NOMO-1 treated with DMSO at 0.1 percent for 48 hours (cell line): ENCODE results near the gene CPEB4.
A peak's percentile ranks its signal among the peaks of the same experiment; 100 is the strongest.

Experiments used
- DNase-seq: peaks from one replicate; lab custom pipeline; 2025; ENCODE audit not compliant: unreplicated experiment; lab: John Stamatoyannopoulos, UW

The CPEB4 gene

GRCh38 chr5:173911623-173912022 is 23.5 kb downstream of the CPEB4 start:
- no peak for DNase-seq

- DNase-seq: peak; percentile 76
These were observed 25.7 kb downstream of the CPEB4 start for GRCh38 chr5:173913686-173914321.

- DNase-seq: no peak
These were observed 27.3 kb downstream of the CPEB4 start for GRCh38 chr5:173915310-173916014.

- no peak for DNase-seq
These were observed 28.1 kb downstream of the CPEB4 start for GRCh38 chr5:173916233-173916632.

GRCh38 chr5:173917788-173918786 is 29.9 kb downstream of the CPEB4 start:
- peak; percentile 85 for DNase-seq

- DNase-seq: no peak
These were observed 31.3 kb downstream of the CPEB4 start for GRCh38 chr5:173919443-173919842.

GRCh38 chr5:173920024-173920753 is 32.0 kb downstream of the CPEB4 start:
- peak; percentile 76 for DNase-seq

- peak; percentile 59 for DNase-seq
These were observed 32.9 kb downstream of the CPEB4 start for GRCh38 chr5:173920866-173921555.

GRCh38 chr5:173922527-173922926 is 34.4 kb downstream of the CPEB4 start:
- no peak for DNase-seq

GRCh38 chr5:173923218-173924095 is 35.3 kb downstream of the CPEB4 start:
- DNase-seq: no peak

GRCh38 chr5:173924899-173925298 is 36.8 kb downstream of the CPEB4 start:
- no peak for DNase-seq

GRCh38 chr5:173925449-173926071 is 37.4 kb downstream of the CPEB4 start:
- peak; percentile 30 for DNase-seq

- no peak for DNase-seq
These were observed 38.2 kb downstream of the CPEB4 start for GRCh38 chr5:173926359-173926758.

- peak; percentile 25 for DNase-seq
These were observed 40.9 kb downstream of the CPEB4 start for GRCh38 chr5:173928871-173929574.

- no peak for DNase-seq
These were observed 44.6 kb downstream of the CPEB4 start for GRCh38 chr5:173932695-173933139.

- DNase-seq: no peak
These were observed 45.8 kb downstream of the CPEB4 start for GRCh38 chr5:173933901-173934300.

- no peak for DNase-seq
These were observed 47.2 kb downstream of the CPEB4 start for GRCh38 chr5:173935396-173935795.

GRCh38 chr5:173940269-173940668 is 52.1 kb downstream of the CPEB4 start:
- DNase-seq: no peak
